Measurements from ENCODE around the gene ZNF217.

DNA sequence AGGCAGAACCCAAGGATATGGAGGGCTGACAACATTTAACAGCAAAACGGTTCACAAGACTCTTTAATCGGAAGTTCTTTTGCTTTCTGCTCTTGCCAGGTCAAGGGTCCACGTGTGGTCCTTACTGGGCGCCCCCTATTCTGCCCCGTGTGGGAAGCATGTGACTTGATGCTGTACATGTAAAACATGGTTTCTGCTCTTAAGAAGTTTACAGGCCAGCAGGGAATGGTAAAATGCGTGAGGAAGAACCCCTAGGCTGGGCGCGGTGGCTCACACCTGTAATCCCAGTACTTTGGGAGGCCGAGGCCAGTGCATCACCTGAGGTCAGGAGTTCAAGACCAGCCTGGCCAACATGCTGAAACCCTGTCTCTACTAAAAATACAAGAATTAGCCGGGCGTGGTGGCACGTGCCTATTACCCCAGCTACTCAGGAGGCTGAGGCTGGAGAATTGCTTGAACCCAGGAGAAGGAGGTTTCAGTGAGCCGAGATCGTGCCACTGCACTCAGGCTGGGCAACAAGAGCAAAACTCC lies 19.3 kb downstream of the ZNF217 start:
- TF ChIP-seq CTCF (IDR thresholded peaks at IDR 0.05; ENCODE audit: low read depth, low read length) (no peak), EZH2phosphoT487 (IDR thresholded peaks at IDR 0.05; ENCODE audit: low read depth) (no peak)

All from OCI-LY3 (cell line).